CD4-positive, alpha-beta T cell treated with Interleukin-6 at 100 ng/mL for 8 hours (primary cell): Measurements from ENCODE around the gene PLG.
"Not testable (repeated sequence)": the region's sequence is repeated elsewhere in the genome, so short reads cannot be mapped to it uniquely, and the experiment has no call there.

ENCODE experiments used
- DNase-seq: peaks from one replicate; pipeline ENCODE4 v3.0.0-alpha.2; 2020; ENCODE audit warnings: mixed read lengths, low spot score

PLG gene

GRCh38 chr6:160701918-160702680 lies at the start of gene PLG:
Gene PLG (plus strand): TSS chr6:160702244. CDS start chr6:160702305, 61 bp downstream.
- not testable (repeated sequence) for DNase-seq

- no peak for DNase-seq
Measured at GRCh38 chr6:160659562-160659961, 42.5 kb upstream of the PLG start.

DNA sequence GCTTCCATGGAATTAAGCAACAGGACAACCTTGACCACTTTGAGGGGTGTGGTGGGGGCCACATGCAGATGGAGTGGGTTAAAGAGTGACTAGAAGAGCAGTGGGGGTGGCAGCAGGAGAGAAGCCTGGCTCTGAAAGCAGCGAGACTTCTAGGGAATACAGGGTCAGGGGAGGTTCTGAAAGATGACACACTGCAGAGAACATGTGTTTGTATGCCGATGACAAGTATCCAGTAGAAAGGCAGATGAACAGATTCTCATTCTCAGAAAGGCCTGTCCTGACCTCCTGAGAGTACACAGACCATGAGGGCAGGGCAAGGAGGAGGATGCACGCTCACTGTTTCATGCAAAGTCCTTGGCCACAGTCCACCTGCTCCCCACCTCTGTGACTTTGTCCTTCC lies 40.8 kb upstream of the PLG start:
- no peak for DNase-seq

- DNase-seq = no peak
Measured at GRCh38 chr6:160662429-160662828, 39.6 kb upstream of the PLG start.

GRCh38 chr6:160662842-160663241 lies 39.2 kb upstream of the PLG start:
- DNase-seq = no peak

GRCh38 chr6:160664198-160664597 lies 37.8 kb upstream of the PLG start, which contains the start of gene LPA:
Gene LPA (minus strand): TSS chr6:160664275. CDS start chr6:160664214, 61 bp downstream.
- not testable (repeated sequence) for DNase-seq

DNA sequence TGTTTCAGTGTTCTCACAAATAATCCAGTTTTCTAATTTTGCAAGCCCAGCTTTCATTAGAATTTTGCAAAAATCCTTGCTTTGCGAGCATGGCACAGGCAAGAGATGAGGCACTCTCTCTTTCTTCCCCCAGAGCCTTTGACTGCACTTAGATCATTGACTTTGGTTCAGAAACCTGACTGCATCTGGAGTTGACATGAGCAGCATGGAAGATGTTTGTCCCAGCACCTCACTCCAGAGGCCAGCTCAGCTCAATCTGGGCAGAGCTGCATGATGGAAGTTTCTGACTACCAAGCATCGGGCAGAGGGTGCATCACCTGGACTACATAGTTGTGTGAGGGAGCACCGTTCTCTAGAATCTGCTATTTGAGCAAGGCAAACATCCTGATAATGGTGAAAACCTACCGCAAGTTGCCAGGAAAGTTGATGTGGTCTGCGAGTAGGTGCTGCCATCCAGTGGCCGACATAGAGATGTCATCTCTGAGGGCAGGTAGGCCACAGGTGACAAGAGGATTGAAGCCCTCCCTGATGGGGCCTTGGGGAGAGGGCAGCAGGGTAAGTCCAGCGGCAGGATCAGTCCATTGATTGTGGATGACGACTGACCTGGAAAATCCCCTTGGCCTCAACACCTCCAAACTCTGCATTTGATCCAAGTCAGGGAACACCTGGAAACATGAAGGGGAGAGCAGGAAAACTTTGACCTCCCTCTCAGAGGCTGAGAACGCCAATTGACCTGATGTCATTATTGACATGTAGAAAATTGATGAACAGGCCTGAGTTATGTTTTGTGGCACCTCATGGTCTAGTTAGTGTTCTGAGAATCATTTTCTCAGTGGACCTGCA lies 34.2 kb upstream of the PLG start:
- DNase-seq = no peak

DNA sequence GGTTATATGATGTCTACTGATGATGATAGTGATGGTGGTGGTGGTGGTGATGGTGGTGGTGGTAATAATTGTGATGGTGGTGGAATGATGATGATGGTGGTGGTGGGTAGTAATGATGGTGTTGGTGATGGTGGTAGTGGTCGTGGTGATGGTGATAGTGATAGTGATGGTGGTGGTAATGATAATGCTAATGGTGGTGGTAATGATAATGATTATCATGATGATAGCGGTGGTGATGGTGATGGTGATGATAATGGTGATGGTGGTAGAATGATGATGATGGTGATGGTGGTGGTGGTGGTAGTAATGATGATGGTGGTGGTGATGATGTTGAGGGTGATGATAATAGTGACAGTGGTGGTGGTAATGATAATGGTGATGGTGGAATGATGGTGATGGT lies 33.5 kb upstream of the PLG start:
- no peak for DNase-seq

DNA sequence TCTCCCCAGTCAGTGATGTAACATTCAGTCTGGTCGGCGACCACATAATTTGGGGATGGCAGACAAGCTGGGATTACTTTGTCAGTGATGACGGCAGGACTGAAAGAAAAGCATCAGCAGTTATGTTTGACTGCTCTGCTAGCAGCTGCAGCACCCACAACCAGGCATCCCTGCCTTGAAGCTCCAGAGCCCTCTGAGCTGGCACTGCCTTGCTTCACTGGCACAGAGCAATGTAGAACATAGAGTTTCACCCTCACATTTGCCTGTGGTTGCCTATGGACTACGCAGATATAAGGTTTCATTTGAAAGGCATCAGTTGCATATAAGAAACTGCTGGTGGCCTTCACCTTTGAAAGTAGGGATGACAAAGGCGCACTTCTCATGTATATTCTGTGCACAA lies 25.6 kb upstream of the PLG start:
- DNase-seq = not testable (repeated sequence)

DNA sequence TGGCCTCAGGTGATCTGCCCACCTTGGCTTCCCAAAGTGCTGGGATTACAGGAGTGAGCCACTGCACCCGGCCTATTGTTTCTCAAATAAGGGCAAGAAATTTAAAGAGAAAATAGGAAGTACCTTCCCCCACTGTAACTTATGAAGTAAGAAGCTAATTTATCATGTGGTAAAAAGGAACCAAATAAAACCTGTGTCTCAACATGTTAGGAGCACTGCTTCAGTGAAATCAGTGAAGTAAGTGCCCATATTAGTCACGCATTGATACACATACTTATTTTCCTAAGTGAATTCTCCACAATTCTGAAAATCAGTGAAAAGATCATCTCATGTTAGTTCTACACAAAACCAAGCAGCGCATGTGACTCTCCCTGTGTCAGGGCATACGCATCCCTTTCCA lies 23.8 kb upstream of the PLG start:
- DNase-seq = no peak

DNA sequence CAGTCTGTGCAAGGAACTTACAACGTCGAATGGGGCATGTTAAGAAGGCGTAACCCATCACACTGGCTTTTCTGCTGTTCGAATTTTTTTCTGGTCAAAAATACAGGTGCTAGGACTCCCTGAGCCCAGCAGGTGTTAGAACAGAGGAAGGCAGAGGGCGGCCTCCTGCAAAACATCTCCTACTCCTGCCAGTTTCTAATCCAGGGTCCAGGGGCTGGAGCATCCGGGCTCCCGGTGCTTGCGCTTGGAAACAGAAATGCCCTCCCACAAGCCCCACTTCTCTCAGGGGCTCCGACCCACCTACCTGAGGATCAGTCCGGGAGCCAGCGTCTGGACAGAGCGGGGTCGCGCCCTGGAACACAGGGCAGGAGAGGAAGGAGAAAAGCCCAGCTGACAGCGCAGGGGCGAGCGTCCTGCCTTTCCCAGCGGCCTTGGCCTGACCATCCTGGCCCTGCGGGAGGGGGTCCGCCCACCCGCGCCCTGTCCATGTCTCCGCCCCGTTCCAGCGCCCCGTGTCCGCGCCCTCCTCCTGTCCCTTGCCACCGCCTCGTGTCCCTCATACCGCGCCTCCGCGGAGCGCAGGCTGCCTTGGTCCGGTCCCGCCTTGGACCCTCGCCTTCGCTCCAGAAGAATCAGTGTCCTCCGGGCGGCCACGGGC lies 23.2 kb upstream of the PLG start:
- DNase-seq = no peak

- DNase-seq = no peak
Measured at GRCh38 chr6:160679402-160679769, 22.7 kb upstream of the PLG start.

- DNase-seq = not testable (repeated sequence)
Measured at GRCh38 chr6:160685101-160685761, 16.8 kb upstream of the PLG start.

- DNase-seq = no peak
Measured at GRCh38 chr6:160685762-160686450, 16.1 kb upstream of the PLG start.

GRCh38 chr6:160690458-160690857 lies 11.6 kb upstream of the PLG start:
- DNase-seq = no peak

DNA sequence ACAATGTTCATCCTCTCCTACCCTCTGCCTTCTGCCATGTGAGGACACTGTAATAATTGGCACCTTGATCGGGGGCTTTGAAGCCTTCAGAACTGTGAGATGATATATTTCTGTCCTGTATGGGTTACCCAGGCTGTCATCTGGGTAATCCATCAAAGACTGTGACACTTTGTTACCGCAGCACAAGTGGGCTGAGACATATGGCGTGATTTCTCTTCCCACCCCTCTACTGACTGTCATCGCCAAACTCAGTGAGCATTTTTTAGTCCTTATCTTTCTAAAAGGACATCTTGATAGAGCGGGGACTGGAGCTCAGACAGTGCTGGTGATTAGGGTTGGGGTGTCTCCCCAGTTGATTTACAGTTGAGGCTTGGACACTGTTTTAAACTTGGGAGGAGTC lies 10.4 kb upstream of the PLG start:
- no peak for DNase-seq

DNA sequence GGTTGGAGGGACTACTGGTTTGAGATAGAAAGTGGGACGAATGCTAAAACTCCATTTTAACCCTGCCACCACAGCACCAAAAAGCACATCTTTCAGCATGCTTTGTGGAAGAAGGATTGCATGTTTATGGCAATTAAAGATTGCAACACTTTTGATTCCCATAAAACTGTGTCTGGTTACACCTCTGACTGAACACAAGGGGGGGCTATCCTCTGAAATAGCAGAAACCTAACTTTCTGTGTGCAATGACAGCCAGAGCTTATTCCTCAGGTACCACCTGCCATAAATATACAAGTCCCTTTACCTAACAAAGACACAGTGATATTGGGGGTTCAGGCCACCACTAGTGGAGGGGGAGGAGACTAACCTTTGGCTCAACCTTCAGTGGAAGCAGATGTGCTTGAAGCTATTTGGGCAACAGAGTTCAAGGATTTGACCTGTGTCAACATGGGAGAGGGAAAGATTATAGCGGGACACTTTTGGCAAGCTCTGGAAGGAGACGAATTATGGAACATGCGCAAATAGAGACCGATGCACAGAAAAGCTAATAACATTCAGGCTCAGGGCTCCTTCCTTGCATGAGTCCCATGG lies 9.6 kb upstream of the PLG start:
- no peak for DNase-seq

DNA sequence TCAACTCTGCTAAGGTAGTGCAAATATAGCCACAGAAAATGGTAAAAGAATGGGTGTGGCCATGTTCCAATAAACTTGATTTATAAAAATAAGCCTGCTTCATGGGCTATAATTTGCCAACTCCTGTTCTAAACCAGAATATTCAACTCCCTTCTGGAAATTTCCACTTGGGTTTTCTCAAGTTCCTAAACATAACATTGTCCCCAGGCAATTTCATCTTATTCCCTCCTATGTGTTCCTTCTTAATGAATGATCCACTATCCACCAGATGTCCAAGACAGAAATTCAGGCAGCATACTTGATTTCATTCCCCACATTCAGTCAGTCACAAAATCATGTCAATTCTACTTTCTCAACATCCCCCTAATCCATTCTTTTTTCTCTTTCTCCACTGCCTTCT lies 7.0 kb upstream of the PLG start:
- not testable (repeated sequence) for DNase-seq

DNA sequence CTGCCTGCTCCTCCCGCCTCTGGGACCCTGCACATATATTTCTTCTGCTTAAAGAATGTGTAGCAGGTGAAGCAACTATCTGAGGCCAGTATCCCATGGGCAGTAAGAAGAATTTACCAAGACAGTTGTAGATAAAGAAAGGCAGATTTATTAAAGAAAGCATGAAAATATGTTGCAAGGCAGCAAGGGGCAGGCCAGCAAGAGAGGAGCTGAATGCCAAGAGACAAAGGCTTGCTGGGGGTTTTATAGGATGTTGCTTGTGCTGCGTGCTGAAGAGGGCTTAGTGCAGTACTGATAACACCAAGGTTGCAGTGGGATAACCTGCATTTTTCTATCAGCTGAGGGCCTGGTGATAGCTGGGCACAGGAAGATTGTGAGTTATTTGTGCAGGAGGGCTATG lies 6.4 kb upstream of the PLG start:
- not testable (repeated sequence) for DNase-seq

DNA sequence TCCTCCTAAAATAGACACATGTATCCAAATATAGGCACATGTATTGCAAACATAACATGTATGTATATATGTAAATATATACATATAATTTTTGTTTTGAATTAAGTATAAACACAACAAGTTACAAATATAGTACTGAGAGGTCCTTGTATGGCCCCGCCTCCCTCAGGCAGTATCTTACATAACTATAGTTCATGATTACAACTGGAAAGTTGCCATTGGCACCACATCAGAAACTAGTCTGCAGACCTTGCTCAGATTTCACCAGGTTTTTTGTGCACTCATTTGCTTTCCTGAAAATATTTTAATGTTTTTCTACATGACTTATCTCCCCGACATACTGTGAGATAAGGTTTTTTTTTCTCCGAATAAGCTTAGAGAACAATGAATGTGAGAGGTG lies 5.2 kb upstream of the PLG start:
- not testable (repeated sequence) for DNase-seq

DNA sequence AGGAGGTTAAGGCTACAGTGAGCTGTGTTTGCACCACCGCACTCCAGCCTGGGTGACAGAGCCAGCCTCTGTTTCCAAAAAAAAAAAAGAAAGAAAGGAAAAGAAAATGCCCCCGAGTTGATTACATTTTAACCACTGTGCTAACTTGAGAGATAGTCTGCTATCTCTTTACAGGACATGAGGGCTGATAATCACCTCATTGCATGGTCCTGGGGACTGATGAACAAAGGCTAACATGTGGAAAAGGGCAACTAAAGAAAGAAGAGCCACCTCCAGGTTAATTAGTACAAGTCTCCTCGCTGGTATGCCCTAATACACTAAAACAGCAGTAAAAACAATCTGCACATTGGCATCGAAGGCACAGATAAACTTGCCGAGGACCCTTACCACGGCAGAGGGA lies 4.2 kb upstream of the PLG start:
- no peak for DNase-seq
